SHP77 treated with DMSO at 0.1 percent for 48 hours (cell line): ENCODE results near the gene TMEM50A.
"Not testable (repeated sequence)": the region's sequence is repeated elsewhere in the genome, so short reads cannot be mapped to it uniquely, and the experiment has no call there.

Experiments
- DNase-seq: peaks from one replicate; lab custom pipeline; 2025; lab: John Stamatoyannopoulos, UW

The TMEM50A gene

DNA sequence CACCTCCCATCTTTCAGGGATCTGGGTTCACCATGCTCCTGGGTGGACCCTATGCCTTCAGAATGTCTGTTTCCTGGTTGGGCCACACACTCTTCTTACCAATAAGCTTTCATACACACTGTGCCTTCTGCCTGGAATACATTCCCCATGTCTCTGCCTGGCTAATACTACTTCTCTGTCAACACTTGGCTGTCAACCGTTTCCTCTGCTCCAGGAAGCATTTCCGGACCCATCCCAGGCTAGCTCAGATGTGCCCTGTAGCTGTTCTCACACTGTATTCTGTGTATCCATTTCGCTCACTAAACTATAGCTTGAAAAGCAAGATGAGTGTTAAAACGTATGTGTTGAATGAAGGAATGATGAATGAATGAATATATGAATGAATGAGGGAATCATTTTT is 49.0 kb downstream of the TMEM50A start:
- not testable (repeated sequence) for DNase-seq

DNA sequence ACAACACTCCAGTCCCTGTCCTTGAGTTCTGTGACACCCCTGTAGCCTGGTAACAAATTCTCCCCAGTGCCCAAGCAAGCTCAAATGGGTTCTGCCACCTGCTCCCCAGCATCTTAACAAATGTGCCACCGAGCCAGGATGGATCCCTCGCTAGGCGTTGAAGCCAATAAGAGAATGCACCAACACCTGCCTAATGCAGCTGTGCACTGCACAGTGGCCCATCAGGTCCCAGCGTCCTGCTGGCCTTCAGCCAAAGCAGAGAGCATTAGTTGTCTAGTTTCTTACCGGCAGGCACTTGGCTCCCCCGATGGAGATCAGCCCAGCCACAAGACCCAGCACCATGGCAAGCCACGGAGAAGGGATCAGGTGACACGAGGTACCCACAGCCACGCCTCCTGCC is 50.6 kb downstream of the TMEM50A start:
- peak; percentile 67 for DNase-seq

DNA sequence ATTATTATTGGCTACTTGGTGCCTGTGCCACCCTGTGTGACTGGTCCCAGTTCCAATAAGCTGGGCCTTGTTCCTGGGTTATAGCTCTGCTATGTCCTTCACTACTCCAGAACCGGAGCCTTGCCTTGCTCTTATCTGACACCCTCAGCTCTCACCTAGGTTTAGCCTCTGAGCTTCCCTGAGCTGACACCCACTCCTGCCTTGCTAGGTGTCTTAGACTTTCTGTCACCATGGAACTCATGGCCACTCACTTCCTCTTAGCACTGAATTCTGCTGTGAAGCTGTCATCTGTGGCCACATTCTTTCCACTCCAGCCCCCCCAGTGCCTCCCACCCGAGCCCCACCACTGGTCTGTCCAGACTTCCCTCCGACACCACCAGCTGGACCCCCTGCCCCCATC is 51.6 kb downstream of the TMEM50A start:
- not testable (repeated sequence) for DNase-seq

DNA sequence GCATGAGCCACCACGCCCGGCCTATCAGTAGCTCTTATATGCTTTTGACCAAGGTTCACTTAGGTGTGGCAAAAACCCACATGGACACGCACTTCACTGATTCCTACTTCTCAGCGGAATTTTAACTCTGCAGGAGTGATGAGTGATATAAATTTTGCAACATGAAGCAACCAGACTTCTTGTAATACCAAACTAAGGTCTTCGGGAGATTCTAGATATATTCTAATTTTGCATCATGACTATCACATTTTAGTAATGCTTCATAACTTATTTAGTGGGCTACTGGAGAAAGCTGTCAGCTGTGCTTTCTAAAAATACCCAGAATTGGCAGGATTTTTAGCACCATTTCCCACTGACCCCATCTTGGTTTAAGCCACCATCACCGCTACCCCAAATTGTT is 54.7 kb downstream of the TMEM50A start:
- DNase-seq, result no peak

DNA sequence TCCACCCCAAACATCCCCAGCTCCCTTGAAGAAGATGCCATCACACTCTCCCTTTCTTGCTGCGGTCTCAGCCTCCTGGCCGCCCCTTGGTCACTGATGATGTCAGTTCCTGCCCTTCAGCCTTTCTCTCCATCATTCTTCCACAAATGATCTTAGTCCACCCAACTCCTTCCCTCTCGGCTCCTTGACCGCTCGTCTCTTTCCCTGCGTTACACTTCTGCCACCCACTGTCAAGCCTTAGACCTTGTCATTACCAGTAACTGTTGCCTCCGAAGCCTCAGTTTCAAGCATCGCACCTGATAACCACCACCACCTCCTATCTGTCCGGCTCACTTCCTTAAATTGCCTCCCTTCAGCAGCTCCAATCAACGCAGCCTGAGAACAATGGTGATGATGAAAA is 59.4 kb downstream of the TMEM50A start:
- DNase-seq, result not testable (repeated sequence)

DNA sequence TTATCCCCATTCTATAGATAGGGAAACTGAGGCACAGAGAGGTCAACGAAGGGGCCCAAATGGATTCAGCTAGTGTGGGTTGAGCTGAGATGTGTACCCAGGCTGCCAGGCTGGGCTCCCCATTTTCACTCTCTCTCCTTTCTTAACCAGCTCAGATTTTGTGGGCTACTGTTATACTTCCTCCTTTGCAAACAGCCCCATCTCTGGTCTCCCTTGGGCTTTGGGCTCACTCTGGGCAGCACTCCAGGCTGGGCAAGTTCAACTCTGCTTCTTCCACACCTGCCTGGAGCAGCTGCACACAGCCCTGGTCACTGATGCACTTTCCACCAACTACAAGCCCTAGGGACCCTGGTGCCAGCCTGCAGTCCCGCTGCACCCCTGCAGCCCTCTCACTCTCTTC is 59.9 kb downstream of the TMEM50A start:
- not testable (repeated sequence) for DNase-seq

DNA sequence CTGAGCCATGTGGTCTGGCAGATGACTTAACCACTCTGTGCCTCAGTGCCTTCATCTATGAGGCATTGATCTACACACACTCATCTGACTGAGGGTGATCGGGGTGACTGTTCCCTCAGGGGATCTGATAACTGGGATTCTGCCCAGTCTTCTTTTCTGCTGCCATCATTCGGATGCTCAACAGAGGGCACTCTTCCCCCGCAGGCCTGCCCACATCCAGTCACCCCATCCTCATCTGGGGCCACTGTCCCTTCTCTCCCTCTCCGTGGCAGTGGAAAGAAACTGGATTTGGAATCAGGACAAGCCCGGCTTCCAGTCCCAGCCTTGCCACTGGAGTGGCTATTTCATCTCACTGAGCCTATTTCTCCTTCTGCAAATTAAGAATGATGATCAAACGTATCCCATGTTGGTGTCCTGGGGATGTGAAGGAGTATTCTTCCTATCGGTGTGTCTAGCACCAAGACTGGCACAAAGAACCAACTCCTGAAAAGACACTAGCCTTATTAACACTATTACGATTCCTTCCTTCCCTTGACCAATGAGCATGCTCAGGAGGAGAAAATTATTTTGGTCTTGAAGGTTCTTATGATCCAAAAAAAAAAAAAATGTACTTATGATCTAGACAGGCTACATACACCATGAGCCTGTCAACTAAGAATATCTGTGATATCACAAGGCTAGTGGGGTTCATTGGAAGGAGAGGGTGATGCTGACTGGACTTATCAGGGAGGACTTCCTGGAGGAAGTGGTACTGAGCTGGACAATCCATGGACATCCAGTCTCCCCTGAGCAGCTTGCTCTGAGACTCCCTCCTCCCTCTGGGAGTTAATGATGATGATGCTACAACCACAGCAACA is 65.0 kb downstream of the TMEM50A start:
- not testable (repeated sequence) for DNase-seq

DNA sequence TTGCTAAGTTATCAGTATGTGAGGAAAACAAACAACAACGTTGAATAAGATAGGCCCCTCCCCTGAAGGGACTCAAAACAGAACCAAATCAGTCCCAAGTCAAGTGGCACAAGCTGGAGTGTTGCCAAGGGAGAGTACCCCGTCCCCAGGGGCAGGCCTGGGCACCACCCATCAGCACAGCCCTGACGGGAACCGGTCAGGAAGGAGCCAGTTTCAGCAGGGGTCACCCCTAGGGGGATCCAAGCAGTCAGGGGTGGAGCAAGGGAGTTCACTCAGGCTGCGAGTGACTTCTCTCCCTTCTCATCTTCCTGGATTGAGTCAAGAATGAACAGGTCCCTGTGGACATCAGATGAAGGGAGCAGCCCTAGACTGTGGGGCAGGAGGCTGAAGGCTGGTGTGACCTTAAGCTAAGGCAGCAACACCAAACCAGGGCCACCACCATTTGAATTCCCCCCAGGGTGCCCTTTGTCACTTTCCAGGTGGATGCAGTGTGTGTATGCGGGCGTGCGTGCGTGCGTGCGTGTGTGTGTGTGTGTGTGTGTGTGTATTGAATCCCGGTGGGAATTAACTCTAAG is 67.7 kb downstream of the TMEM50A start:
- not testable (repeated sequence) for DNase-seq

DNA sequence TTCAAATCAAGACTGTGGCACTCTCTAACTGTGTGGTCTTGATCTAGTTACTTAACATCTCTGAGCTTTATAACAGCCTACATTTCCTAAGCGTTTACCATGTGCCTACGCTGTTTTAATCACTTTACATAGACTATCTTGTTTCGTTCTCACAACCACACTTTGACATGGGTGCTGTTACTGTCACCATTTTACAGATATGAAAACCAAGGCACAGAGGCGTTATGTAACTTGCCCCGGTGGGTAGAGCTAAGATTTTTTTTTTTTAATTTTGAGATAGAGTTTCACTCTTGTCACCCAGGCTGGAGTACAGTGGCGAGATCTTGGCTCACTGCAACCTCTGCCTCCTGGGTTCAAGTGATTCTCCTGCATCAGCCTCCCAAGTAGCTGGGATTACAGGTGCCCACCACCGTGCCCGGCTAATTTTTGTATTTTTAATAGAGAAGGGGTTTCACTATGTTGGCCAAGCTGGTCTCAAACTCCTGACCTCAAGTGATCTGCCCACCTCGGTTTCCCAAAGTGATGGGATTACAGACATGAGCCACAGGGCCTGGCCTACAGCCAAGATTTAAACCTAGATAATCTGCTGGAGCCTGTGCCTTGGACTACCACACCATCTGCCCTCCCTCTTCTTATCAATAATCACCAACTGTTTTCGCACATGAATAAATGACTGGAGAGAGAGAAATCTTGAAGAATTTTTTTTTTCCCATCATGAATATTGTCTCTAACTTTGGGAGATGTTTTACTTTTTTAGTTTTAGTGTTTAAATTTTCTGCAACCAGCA is 71.7 kb downstream of the TMEM50A start:
- not testable (repeated sequence) for DNase-seq
